Hematopoietic multipotent progenitor cell treated with erythropoietin and hydrocortisone succinate and interleukin-3 and kit ligand, for 4 days (in vitro differentiated cells): ENCODE data around the gene CSTF2.
"Not testable (repeated sequence)": the region's sequence is repeated elsewhere in the genome, so short reads cannot be mapped to it uniquely, and the experiment has no call there.

Experiments used
- DNase-seq: peaks from one replicate; pipeline ENCODE4 v3.0.0-alpha.2; 2015

The CSTF2 gene

GRCh38 chrX:100819837-100820666, at the start of gene CSTF2:
Gene CSTF2 (plus strand): TSS chrX:100820391. CDS start chrX:100820417, 26 bp downstream.
- DNase-seq = peak; percentile 94

GRCh38 chrX:100796371-100796770, 23.8 kb upstream of the CSTF2 start:
- not testable (repeated sequence) for DNase-seq

GRCh38 chrX:100797359-100797758, 22.8 kb upstream of the CSTF2 start:
- DNase-seq = no peak

GRCh38 chrX:100798484-100799214, 21.5 kb upstream of the CSTF2 start:
- no peak for DNase-seq

GRCh38 chrX:100802843-100803242, 17.3 kb upstream of the CSTF2 start:
- no peak for DNase-seq

DNA sequence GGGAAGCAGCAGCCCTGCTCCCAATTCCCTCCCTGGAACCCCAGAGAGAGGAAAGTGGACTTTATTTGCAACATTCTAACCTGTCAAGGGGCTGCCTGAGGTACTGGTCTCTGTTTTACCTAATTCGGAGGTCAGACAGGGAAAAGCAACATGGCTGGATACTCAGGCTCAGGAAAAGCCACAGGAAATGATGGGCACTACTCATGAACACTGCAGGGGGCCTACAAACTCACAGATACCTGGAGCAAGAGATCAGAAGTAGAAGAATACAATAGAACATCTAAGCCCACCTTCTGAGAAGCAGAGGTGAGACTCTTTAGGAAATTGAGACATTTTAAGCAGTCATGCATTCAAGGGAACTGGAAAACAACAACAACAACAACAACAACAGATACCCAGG, 15.4 kb upstream of the CSTF2 start:
- DNase-seq = no peak

GRCh38 chrX:100808265-100808664, 11.9 kb upstream of the CSTF2 start:
- DNase-seq = not testable (repeated sequence)

- DNase-seq = no peak
Measured at GRCh38 chrX:100812216-100813158, 7.7 kb upstream of the CSTF2 start.

DNA sequence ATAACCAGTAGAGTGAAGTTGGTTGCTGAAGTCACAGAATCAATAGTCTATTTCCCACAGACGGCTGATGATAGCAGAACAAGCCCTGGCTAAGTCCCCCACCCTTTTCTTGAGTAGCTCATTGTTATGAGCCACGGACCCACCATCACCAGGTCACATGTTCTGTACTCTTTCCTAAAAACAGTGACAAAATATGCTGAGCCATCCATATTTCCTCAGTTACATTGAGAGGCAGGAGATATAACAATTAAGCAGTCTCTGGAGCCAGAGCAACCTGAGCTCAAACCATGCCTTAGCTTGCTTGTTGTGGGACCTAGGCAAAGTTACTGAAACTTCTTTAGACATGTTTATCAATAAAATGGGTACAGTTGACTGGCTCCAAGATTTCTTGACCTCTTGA, 2.9 kb upstream of the CSTF2 start:
- no peak for DNase-seq

DNA sequence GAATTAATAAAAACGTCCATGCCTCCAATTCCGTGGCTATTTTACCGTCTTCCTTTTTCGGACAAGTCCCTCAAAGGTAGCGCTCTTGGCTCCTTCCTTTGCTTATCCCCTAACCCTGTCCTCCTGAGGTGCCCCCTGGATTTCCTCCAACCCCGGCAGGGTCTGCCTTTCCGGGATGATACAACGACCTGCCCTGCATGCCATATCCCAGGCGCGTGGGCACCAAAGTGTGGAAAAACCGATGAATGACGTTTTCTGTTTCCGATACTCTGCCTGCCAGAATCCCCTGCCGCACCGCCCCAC, 706 bp upstream of the CSTF2 start:
- DNase-seq = no peak

GRCh38 chrX:100829730-100830129, 9.5 kb downstream of the CSTF2 start:
- no peak for DNase-seq

DNA sequence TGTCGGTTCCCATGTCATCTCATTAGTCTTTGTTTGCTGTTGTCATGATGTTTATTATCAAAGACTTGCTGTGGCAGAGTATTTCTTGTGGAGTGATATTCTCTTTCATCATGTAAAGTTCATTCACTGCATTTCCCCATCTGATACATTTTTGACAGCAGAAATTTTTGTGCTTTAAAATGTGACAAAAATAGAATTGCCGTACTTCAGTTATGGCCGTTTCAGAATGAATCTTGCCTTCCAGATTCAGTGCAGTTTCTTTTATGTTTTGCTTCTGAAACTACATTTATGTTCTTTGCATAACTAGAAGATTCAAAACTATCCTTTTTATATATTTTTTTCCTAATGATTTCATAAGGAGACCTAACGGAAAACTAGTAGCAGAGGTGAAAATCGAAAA, 10.0 kb downstream of the CSTF2 start:
- no peak for DNase-seq

DNA sequence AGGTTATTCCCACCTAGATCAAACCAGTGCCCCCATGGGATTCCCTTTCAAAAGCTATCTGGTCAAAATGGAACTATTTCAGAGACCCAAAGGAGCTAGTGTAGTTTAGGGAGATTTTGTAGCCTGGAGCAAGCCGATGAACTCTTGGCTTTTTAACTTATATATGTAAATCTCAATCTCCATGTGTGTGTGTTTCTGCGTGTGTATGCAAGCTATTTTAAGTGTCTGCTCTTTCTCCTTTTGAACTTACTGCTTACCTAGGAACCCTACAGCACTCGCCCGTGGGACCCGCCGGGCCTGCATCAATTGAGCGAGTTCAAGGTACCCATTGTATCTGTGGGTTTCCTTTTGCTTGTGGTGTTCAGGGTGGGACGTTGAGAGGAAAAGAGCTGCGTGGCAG, 10.4 kb downstream of the CSTF2 start:
- no peak for DNase-seq

DNA sequence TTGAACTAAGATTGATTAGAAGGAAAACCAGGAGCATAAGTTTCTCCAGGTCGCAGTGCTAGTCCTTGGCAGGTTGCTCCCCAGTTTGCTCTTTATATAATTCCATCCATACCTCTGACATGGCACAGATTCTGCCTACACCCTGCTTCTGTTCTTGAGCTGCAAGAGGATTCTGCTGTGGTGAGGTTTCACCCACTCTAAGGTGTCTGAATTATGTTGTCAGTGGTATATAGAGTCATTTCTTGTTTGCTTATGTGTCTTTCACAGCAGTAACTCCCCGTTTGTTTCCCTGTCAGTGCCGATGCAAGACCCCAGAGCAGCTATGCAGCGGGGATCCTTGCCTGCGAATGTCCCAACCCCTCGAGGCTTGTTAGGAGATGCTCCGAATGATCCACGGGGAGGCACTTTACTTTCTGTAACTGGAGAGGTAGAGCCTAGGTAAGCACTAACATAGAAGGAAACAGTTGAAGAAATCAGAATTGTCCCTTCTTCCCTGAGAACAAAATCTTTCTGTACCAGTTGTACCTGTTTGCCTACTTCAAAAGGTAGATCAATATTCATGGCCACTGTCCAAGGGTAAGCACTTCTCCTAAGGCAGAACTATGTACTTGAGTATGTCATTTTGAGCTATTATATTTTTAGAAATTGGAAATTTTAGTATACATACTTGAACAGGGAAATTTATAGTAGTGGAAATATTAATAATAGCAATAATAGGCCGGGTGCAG, 11.2 kb downstream of the CSTF2 start:
- DNase-seq = no peak

- peak; percentile 7 for DNase-seq
Measured at GRCh38 chrX:100850317-100850716, 30.1 kb downstream of the CSTF2 start.

GRCh38 chrX:100852810-100853209, 32.6 kb downstream of the CSTF2 start:
- no peak for DNase-seq

DNA sequence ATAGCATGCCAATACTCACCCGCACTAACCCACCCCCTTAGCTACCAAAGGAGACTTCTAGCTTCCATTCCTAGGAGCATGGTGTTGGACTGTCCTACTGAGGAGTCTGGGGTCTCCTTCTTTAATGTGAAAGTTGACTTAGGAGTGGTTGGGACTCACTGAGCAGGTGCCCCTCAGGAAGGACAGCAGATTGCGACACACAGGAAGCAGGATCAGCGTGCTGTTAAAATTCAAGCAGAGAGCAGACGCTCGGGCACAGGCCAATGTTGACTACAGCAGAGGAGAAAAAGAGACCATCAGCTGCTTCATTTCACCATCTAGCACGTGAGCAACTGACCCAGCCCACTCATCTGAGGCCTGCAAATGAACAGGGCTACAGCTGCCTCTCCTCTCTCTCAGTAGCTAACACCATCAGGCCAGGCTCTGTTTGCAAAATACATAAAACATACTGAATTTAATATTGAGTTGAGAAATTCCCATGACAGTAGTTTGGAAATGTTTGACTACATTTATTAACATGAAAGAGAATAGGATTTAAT, 43.2 kb downstream of the CSTF2 start:
- DNase-seq = peak; percentile 9

DNA sequence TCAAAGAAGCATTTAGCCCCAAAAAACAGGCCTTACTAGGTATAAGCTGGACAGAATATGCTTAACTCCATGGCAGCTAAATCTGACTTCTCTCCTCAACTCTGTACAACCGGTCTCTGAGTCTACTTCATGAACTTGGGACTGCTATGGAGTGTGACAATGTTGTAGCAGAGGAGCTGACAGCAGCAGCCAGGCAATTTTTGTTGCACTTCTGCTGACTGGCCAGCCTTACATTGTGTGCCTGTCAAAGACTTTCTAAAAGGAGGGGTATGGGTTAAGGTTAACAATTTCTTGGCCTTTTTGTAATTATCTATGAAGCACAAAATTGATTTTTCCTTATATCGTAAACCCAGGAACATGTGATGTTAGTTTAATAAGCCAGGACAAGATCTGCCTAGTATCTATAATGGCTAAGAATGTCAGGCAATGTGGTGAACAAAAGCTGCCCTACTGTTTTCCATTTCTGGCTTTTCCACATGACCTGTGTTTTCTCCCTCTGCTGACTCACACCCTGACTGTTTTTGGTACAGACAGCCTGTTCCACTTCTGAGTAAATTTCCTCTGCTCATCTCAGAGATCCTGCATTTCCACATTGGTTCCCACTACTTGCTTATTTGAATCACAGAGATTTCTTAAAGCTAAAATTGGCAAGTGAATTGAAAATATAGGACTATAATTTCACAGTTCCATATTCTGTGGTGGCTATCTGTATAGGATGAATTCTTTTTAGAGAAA, 44.6 kb downstream of the CSTF2 start:
- no peak for DNase-seq

- no peak for DNase-seq
Measured at GRCh38 chrX:100868273-100868672, 48.1 kb downstream of the CSTF2 start.

DNA sequence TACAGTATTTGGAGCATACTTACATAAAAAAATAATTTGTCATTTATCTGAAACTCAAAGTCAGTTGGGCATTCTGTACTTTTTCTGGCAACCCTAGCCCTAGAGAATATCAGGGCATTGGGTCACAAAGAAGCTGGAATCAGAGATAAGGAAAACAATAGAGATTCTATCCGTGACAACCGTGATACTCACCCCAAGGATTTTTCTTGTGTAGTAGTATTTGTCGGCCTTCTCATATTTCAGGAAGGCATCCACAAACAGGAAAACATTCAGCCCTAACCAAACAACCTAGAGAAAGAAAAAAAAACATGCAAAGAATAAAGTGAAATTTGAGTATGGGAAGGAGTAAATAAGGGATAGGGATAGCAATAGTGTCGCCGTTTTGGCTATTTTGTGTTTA, 50.3 kb downstream of the CSTF2 start:
- no peak for DNase-seq
